ENCODE measurements around the gene DGKD.

DGKD gene

DNA sequence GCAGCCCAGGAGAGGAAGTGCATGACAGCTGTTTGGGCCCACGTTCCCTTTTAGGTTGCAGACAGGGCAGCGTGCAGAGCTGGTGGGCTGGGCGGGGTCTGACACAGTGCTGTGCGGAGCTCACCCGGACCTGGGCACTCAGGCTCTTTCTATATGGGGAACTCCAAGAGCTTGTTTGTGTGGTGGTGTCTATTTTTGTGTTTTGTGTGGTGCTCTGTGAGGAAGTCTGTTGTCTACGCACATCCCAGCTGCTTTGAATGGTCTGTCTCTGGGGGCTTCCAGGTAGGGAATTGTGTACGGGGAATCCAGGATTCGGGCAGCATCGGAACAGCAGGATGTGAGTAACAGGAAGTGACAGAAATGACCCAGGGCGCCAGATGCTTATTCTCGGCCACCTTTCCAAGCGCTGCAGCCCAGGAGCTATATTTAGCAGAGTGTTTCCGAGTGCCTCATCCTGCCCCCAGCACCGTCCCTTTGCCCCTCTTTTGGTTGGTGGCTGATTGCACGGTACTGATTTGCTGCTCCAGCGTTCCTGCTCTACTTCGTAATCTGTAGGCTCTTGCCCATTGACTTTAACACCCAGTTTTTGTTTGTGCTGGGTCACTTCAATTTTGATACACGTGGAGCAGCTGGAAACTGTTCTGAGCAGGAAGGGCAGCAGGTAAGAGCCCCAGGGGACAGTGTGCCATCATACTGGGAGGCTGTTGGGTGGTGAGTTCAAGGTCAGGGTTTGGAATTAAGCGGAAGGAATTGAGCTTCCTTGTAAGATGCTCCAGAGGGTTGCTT lies 64.7 kb downstream of the DGKD start:
- H3K4me1 Mint-ChIP-seq = peaks cover 98% of the 10 kb centered on the region
- peaks cover 6% of the 10 kb centered on the region for H3K36me3 Mint-ChIP-seq
- no peaks in the 10 kb centered on the region for H3K27me3 Mint-ChIP-seq
- H3K9me3 Mint-ChIP-seq = no peaks in the 10 kb centered on the region
- peak overlapping the region; percentile 88 for H3K4me3 Mint-ChIP-seq
- H3K27ac Mint-ChIP-seq = peak overlapping the region; percentile 83

GRCh38 chr2:233419602-233420391 lies 65.5 kb downstream of the DGKD start:
- Mint-ChIP-seq H3K27ac (peak overlapping the region; percentile 83), H3K36me3 (peaks cover 6% of the 10 kb centered on the region), H3K9me3 (no peaks in the 10 kb centered on the region), H3K27me3 (no peaks in the 10 kb centered on the region), H3K4me3 (peak overlapping the region; percentile 88), H3K4me1 (peaks cover 98% of the 10 kb centered on the region)

- no peaks in the 10 kb centered on the region for H3K9me3 Mint-ChIP-seq
- peaks cover 95% of the 10 kb centered on the region for H3K4me1 Mint-ChIP-seq
- H3K4me3 Mint-ChIP-seq = peak overlapping the region; percentile 88
- H3K27ac Mint-ChIP-seq = peak overlapping the region; percentile 86
- no peaks in the 10 kb centered on the region for H3K27me3 Mint-ChIP-seq
- H3K36me3 Mint-ChIP-seq = peaks cover 9% of the 10 kb centered on the region
Observed at GRCh38 chr2:233421091-233421816, 67.0 kb downstream of the DGKD start.

DNA sequence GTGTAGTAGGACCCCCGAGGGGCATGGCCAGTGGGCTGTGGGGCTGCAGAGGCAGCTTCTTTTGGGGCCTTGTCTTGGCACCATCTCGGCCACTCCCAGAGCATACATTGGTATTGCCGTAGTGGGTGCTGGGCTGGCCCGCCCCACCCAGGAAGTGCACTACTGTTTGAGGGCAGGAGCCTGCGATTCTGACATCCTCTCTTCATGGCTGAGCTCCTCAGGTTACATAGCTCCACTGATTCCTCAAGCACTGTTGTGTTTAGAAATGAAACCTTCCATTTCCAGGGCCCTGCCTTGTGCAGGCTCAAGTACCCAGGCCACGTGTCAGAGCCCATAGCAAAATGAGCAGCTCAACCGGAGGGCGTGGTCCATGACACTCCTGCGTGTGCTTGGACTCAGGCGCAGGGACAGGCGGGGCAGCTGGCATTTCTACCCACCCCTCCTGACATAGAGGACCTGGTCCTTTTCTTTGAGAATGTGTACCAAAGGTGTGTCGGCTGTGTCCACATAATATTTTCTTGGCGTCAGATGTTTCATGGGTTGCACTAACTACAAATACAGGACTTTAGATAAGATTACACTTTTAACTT lies 67.9 kb downstream of the DGKD start:
- Mint-ChIP-seq H3K27me3 (no peaks in the 10 kb centered on the region), H3K36me3 (peaks cover 16% of the 10 kb centered on the region), H3K4me3 (peak overlapping the region; percentile 88), H3K27ac (peak overlapping the region; percentile 86), H3K9me3 (peaks cover 4% of the 10 kb centered on the region), H3K4me1 (peaks cover 96% of the 10 kb centered on the region)

DNA sequence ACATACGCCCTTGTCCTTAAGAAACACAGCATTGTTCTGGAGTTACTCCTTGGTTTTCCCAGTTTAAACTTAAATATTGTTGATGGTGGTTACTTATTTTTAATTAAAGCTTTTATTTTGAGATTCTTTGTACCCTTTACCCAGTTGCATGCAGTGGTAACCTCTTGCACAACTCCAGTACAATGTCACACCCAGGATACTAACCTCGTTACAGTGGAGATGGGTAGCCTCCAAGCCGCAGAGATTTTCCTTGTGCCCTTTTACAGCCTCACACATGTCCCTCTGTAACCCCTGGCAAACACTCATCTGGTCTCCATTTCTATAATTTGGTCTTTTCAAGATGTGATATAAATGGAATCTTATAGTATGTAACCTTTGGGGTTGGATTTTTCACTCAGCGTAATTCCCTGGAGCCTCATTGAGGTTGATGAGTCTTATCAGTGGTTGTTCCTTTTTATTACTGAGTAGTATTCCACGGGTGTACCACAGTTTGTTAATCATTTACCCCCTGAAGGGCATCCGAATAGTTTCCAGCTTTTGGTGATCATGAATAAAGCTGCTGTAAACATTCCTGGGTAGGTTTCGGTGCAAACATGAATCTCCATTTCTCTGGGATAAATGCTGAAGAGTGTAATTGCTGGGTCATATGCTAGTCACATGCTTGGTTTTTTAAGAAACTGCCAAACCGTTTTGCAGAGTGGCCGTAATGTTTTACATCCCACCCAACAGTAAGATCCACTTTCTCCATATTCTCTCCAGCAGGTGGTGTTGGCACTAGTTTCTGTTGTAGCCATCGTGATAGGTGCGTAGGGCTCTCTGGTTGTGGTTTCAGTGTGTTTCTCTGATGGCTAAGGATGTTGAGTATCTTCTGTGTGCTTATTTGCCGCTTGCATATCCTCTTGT lies 68.6 kb downstream of the DGKD start:
- peaks cover 16% of the 10 kb centered on the region for H3K36me3 Mint-ChIP-seq
- peaks cover 5% of the 10 kb centered on the region for H3K9me3 Mint-ChIP-seq
- peaks cover 96% of the 10 kb centered on the region for H3K4me1 Mint-ChIP-seq
- H3K27ac Mint-ChIP-seq = peak overlapping the region; percentile 19
- H3K27me3 Mint-ChIP-seq = no peaks in the 10 kb centered on the region
- peak overlapping the region; percentile 35 for H3K4me3 Mint-ChIP-seq

DNA sequence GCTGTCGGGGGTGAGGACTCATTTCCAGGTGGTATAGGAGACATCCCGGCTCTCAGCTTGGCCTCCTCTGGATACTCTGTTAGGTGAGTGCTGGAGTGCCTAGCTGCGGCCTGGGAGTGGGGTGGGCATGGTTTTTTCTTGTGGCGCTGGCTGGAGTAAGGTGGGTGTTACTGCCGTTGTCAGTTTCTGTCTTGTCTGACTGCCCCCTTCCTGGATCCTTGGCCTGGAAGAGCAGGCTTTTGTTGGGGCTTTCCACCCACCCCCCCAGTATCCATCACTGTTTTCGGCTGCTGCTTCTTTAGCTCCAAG lies 69.2 kb downstream of the DGKD start:
- H3K4me1 Mint-ChIP-seq = peaks cover 96% of the 10 kb centered on the region
- H3K27ac Mint-ChIP-seq = peak overlapping the region; percentile 59
- peaks cover 5% of the 10 kb centered on the region for H3K9me3 Mint-ChIP-seq
- H3K4me3 Mint-ChIP-seq = peak overlapping the region; percentile 39
- H3K36me3 Mint-ChIP-seq = peaks cover 16% of the 10 kb centered on the region
- H3K27me3 Mint-ChIP-seq = no peaks in the 10 kb centered on the region

GRCh38 chr2:233424154-233424951 lies 70.1 kb downstream of the DGKD start:
- Mint-ChIP-seq H3K4me3 (peak overlapping the region; percentile 39), H3K27me3 (no peaks in the 10 kb centered on the region), H3K9me3 (peaks cover 5% of the 10 kb centered on the region), H3K36me3 (peaks cover 16% of the 10 kb centered on the region), H3K4me1 (peaks cover 96% of the 10 kb centered on the region), H3K27ac (peak overlapping the region; percentile 59)

- H3K9me3 Mint-ChIP-seq = peaks cover 5% of the 10 kb centered on the region
- peak overlapping the region; percentile 70 for H3K27ac Mint-ChIP-seq
- H3K36me3 Mint-ChIP-seq = peaks cover 16% of the 10 kb centered on the region
- H3K27me3 Mint-ChIP-seq = no peaks in the 10 kb centered on the region
- H3K4me3 Mint-ChIP-seq = peak overlapping the region; percentile 28
- H3K4me1 Mint-ChIP-seq = peaks cover 96% of the 10 kb centered on the region
Observed at GRCh38 chr2:233426619-233427342, 72.5 kb downstream of the DGKD start.

DNA sequence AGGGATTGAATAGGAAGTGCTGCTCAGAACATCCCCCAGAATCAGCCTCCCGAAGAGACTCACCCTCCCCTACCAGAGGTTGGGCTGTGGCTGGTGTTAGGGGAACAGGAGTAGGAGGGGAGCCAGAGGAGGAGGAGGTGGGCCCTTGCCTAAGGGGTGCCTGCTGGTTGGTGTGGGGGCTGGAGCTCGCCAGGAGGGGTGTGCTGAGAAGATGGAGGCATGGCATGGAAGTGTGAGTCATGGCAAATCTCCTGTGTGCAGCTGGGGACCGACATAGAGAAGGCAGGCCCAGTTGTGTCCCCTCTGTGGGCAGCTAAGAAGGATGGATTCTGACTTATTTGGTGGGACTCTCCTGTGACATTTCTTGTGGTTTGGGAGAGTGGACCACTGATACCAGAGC lies 73.7 kb downstream of the DGKD start:
- no peak overlapping the region for H3K4me3 Mint-ChIP-seq
- no peaks in the 10 kb centered on the region for H3K27me3 Mint-ChIP-seq
- H3K4me1 Mint-ChIP-seq = peaks cover 90% of the 10 kb centered on the region
- no peak overlapping the region for H3K27ac Mint-ChIP-seq
- H3K36me3 Mint-ChIP-seq = peaks cover 16% of the 10 kb centered on the region
- peaks cover 5% of the 10 kb centered on the region for H3K9me3 Mint-ChIP-seq

DNA sequence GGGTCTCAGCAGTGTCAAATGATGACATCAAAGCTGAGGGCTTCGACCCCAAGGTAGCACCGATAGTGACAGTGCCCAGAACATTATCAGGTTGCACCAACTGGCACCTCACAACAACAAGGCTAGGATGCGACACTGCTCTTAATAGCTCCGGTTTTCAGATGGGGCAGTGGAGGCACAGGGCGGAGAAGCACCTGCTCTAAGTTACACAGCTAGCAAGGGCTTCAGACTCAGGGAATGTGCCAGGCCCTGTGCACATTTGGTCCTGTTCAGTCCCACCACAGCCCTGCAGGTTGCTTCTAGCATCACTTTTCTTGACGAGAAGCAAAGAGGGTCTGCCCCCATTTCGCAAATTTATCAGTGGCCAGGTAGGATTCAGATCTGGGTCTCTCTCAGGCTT lies 74.1 kb downstream of the DGKD start:
- Mint-ChIP-seq H3K9me3 (peaks cover 5% of the 10 kb centered on the region), H3K4me3 (no peak overlapping the region), H3K27me3 (no peaks in the 10 kb centered on the region), H3K27ac (no peak overlapping the region), H3K36me3 (peaks cover 16% of the 10 kb centered on the region), H3K4me1 (peaks cover 90% of the 10 kb centered on the region)

DNA sequence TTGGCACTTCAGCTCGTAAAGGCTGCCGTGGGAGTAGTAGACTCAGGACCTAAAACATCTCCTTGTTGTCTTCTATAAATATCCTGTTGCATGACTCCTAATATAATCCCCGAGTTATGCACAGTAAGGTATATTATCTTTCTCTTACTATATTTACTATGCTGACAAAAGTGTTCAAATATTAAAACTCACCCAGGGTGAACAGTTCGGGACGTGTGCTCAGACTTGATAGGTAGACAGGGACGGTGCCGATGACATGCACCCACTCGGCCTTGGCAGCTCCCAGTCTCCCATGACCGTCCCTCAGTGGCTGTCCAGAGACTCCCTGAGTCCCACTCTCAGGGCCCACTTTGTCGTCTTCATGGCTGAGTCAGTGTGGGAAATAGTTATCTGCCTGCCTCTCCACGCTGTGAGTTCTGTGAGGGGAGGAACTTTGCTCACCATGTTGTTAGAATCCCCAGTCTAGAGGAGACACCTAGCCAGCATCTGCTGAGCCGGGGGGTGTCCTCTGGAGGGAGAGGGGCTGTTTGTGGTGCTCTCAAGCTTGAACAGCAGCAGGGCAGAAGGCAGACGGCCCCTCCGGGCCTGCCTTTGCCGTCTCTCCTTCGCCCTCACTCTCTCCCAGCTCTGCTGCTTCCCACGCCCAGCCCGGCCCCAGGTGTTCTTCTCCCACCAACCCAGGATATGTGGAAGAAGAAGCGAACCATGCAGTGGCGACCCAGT lies 75.0 kb downstream of the DGKD start:
- Mint-ChIP-seq H3K27ac (no peak overlapping the region), H3K4me3 (peak overlapping the region; percentile 0), H3K36me3 (peaks cover 12% of the 10 kb centered on the region), H3K9me3 (peaks cover 5% of the 10 kb centered on the region), H3K27me3 (no peaks in the 10 kb centered on the region), H3K4me1 (peaks cover 87% of the 10 kb centered on the region)

DNA sequence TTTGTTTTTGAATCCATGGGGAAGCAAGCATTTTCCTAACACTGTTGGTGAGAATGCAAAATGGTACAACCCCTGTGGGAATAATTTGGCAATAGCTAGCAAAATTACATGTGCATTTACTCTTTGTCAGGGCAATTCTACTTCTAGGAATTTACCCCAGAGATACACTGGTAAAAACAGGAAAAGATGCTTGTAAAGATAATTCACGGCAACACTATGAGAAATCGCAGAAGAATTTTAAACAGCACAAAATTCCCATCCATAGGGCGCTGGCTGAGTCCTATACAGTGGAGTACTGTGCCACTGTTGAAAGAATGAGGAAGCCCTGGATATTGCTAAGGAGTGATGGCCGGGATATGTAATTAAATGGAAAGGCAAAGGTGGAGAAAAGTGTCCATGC lies 75.8 kb downstream of the DGKD start:
- peaks cover 87% of the 10 kb centered on the region for H3K4me1 Mint-ChIP-seq
- H3K27me3 Mint-ChIP-seq = no peaks in the 10 kb centered on the region
- peaks cover 5% of the 10 kb centered on the region for H3K9me3 Mint-ChIP-seq
- peaks cover 12% of the 10 kb centered on the region for H3K36me3 Mint-ChIP-seq
- peak overlapping the region; percentile 0 for H3K4me3 Mint-ChIP-seq
- peak overlapping the region; percentile 52 for H3K27ac Mint-ChIP-seq

DNA sequence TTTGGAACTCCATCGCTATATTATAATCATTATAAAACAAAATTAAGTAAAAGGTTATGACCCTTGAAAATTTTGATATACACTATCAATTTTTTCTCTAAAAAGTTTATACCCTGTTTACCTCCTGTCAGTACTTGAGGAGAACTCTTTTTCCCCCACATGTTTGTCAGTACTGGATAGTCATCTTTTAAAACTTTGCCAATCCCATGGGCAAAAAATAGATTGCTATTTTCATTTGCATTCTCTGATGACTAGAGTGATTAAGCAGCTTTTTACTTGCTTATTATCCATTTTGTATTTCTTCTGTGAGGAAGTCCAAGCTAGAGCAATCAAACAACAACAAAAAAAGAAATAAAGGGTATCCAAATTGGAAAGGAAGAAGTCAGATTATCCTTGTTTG lies 76.4 kb downstream of the DGKD start:
- Mint-ChIP-seq H3K27ac (no peak overlapping the region), H3K9me3 (peaks cover 5% of the 10 kb centered on the region), H3K4me1 (peaks cover 83% of the 10 kb centered on the region)

More for the DNA sequence above, 76.4 kb downstream of the DGKD start:
- H3K27me3 Mint-ChIP-seq = no peaks in the 10 kb centered on the region
- no peak overlapping the region for H3K4me3 Mint-ChIP-seq
- peaks cover 10% of the 10 kb centered on the region for H3K36me3 Mint-ChIP-seq

Measured in activated naive CD4-positive, alpha-beta T cell treated with anti-CD3 and anti-CD28 coated beads, Interleukin-2, amount 50 U/mL, for 24 hours (primary cell).